Epidermal melanocyte (primary cell): ENCODE results near the gene PDCL3.
A peak's percentile ranks its signal among the peaks of the same experiment; 100 is the strongest.

Source experiments
- DNase-seq: peaks from one replicate; pipeline ENCODE4 v3.0.0; 2011; ENCODE audit warnings: low spot score; ENCODE audit not compliant: insufficient read length

The PDCL3 gene

GRCh38 chr2:100611079-100612029, 48.6 kb downstream of the PDCL3 start:
- no peak for DNase-seq

- no peak for DNase-seq
These were observed 49.7 kb downstream of the PDCL3 start for GRCh38 chr2:100612388-100613000.

- no peak for DNase-seq
These were observed 50.9 kb downstream of the PDCL3 start for GRCh38 chr2:100613719-100614118.

- no peak for DNase-seq
These were observed 51.7 kb downstream of the PDCL3 start for GRCh38 chr2:100614455-100615000.

- no peak for DNase-seq
These were observed 52.7 kb downstream of the PDCL3 start for GRCh38 chr2:100615471-100615870.

DNA sequence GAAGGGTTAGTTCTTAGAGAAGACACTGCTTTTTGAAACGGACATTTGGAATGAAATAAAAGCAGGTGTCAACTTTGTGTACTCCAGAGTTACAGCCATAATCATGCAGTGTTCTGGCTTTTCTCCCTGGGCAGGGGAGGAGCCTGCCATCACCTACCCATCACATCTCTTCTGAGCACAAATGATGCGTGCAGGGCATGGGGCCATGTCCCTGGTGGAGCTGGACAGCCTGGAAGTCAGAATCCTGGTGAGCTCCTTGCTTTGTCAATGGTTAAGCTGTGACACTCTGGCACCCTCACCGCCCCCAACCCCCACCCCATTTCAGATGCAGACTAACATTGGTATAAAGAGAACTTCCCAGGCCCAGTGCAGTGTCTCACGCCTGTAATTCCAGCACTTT, 53.1 kb downstream of the PDCL3 start:
- DNase-seq = no peak

DNA sequence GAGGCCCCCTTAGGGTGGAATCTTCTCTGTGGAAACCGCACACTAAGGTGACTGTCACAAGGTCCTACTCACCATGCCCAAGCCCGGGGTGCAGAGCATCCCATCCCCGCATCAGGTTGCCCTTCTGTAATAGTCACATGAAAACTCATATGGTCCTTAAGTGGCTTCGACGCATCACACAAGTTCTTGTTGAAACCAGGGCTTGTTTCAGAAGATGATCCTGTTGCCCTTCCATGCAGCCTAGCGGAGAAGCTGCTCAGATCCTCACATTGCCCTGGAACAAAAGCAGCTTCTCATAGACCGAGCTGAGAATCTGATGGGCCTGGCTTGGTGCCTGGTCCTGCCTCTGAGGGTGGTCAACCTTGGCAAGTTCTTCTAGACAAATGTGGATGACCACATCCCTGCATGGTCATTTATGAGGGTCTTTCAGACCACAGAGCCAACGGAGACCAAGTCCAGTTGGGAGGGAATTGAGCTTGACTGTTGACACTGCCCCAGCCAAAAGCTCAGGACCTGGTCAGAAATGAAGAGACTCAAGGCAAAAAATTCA, 54.1 kb downstream of the PDCL3 start:
- no peak for DNase-seq

- DNase-seq = no peak
These were observed 57.2 kb downstream of the PDCL3 start for GRCh38 chr2:100619951-100620350.

DNA sequence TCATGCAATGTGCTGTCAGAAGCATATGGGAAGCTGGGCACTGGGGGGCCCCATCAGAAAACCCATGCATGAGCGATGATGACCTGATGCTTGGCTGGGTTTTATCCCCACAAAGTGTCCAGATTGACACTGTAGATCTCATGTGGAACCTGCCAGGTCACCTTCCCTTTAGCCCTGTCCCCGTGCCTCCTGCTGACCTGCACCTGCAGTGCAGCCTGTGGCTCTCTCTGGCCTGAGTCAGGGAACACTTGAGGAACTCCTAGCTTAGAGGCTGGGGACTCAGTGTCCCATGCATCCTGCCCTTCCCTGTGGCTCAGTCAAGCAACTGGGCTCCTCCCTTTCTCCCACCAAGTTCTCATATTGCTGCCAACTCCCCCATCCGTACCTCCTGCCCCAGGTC, 57.7 kb downstream of the PDCL3 start:
- DNase-seq = no peak

GRCh38 chr2:100621371-100621951, 58.7 kb downstream of the PDCL3 start:
- DNase-seq = peak; percentile 68

- DNase-seq = no peak
These were observed 60.4 kb downstream of the PDCL3 start for GRCh38 chr2:100623033-100623715.

DNA sequence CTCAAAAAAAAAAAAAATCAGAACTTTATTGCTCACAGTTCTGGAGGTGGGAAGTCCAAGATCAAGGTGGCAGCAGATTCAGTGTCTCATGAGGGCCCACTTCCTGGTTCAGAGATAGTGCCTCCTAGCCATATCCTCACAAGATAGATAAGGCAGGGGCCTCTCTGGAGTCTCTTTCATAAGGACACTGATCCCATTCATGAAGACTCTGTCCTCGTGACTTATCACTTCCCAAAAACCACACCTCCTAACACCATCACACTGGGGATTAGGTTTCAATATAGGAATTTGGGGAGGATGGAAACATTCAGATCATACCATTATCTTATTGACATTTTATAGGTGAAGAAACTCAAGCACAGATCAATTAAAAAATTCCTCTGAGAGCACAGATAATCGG, 61.1 kb downstream of the PDCL3 start:
- no peak for DNase-seq

- no peak for DNase-seq
These were observed 61.7 kb downstream of the PDCL3 start for GRCh38 chr2:100624536-100624935.

DNA sequence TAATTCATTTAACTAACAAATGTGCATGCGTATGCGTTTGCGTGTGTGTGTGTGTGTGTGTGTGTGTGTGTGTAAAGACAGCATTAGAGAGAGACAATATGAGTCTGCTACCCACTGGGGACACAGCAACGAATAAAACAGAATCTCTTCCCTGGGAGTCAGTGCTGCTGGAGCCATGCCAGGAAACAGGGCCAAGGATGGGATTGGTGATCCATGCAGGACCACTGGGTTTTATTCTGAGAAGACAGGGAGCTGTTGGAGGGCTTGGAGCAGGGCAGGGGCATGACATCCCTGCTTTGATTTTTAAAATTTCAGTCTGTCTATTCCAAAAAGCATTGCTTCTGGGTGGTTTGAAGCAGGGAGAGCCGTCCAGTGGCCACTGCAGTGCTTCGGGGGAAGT, 62.9 kb downstream of the PDCL3 start:
- no peak for DNase-seq
